DMS153 treated with DMSO at 0.1 percent for 48 hours (cell line): ENCODE data around the gene FURIN.
A peak's percentile ranks its signal among the peaks of the same experiment; 100 is the strongest.
"Not testable (repeated sequence)": the region's sequence is repeated elsewhere in the genome, so short reads cannot be mapped to it uniquely, and the experiment has no call there.

Source experiments
- DNase-seq: peaks from one replicate; lab custom pipeline; 2025; ENCODE audit not compliant: unreplicated experiment; lab: John Stamatoyannopoulos, UW

The FURIN gene

GRCh38 chr15:90914305-90915080, 46.1 kb downstream of the FURIN start:
- no peak for DNase-seq

GRCh38 chr15:90915216-90915807, 46.9 kb downstream of the FURIN start:
- no peak for DNase-seq

- DNase-seq = no peak
Measured at GRCh38 chr15:90915808-90916440, 47.5 kb downstream of the FURIN start.

- DNase-seq = no peak
Measured at GRCh38 chr15:90916461-90916860, 48.1 kb downstream of the FURIN start.

DNA sequence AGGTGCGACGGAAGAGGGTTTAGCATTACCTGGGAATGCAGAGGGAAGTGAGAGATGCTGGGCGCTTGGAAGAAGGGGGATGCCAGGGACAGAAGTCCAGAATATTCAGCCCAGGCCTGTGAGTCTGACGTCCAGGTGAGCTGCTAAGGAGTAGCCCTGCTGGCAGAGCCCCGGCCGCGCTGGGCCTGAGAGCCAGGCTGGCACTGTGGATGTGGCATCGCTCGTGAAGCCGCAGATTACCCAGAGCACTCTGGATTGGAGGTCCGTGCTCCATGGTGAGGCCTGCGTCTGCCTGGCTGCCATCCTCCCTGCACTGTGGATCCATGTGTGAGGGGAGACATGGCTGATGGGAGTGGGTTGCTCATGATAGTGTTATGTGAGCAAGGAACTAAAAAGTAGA, 49.2 kb downstream of the FURIN start:
- DNase-seq = no peak

DNA sequence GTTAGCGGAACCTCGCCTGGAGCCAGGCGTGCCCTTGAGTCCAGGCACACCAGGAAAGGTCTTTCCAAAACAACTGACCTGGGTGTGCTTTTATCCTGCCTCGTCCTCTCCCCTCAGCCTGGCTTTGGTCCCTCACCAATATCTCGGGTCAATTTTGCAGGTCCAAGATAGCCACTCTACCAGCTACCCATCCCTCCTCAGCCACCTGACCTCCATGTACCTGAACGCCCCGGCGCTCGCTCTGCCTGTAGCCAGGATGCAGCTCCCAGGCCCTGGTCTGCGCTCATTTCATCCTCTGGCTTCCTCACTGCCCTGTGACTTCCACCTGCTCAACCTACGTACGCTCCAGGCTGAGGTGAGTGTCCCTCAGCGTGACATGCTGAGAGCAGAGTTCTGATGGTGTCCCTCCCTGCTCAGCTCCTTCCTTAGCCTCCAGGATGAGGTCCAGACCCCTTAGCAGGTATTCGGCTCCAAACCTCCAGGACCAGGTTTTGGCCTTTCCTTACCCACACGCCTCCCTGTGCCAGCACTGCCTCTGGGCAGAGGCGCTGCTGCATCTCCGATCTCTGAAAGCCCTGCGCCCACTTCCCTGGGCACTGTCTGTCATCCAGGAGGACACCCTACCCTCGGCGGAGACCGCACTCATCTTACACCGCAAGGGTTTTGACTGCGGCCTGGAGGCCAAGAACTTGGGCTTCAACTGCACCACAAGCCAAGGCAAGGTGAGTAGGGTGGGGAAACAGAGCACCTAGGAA, 49.8 kb downstream of the FURIN start:
- no peak for DNase-seq

DNA sequence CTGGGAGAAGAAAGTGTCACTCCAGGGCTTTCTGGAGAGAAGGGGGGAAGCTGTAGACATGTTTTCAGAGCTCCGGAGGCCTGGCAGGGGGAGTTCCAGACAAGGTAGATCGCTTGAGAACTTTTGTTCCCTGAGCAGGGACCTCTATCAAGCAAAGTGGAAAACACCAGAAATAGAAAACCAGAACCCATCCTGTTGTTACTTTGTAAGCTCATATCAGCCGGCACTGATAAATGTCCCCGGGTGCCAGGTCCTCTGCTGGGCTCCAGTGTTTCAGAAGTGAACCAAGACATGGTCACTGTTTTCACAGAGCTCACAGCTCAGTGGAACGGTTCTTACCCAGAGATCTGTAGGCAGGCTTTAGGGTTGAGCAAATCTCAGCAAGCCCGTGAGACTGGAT, 50.4 kb downstream of the FURIN start:
- DNase-seq = no peak

GRCh38 chr15:90921887-90922286, 53.5 kb downstream of the FURIN start:
- DNase-seq = no peak

GRCh38 chr15:90922712-90923322, 54.4 kb downstream of the FURIN start:
- not testable (repeated sequence) for DNase-seq

DNA sequence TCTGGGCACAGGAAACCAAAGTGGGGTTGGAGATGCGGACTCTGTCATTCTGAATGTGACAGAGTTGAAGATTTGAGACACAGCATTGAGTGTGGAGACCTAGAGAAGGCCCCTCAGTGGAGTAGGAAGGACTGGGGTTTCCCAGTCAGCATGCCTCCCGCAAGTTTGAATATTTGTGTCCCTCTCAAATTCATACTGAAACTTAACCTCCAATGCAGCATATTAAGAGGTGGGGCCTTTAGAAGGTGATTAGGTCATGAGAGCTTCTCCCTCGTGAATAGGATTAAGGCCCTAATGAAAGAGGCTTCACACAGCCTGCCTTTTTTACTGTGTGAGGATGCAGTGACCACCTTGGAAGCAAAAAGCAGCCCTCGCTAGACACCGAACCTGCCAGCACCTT, 56.0 kb downstream of the FURIN start:
- DNase-seq = no peak

- DNase-seq = not testable (repeated sequence)
Measured at GRCh38 chr15:90926766-90927165, 58.4 kb downstream of the FURIN start.

GRCh38 chr15:90928106-90928505, 59.7 kb downstream of the FURIN start:
- not testable (repeated sequence) for DNase-seq

- DNase-seq = no peak
Measured at GRCh38 chr15:90929246-90930019, 61.0 kb downstream of the FURIN start.

DNA sequence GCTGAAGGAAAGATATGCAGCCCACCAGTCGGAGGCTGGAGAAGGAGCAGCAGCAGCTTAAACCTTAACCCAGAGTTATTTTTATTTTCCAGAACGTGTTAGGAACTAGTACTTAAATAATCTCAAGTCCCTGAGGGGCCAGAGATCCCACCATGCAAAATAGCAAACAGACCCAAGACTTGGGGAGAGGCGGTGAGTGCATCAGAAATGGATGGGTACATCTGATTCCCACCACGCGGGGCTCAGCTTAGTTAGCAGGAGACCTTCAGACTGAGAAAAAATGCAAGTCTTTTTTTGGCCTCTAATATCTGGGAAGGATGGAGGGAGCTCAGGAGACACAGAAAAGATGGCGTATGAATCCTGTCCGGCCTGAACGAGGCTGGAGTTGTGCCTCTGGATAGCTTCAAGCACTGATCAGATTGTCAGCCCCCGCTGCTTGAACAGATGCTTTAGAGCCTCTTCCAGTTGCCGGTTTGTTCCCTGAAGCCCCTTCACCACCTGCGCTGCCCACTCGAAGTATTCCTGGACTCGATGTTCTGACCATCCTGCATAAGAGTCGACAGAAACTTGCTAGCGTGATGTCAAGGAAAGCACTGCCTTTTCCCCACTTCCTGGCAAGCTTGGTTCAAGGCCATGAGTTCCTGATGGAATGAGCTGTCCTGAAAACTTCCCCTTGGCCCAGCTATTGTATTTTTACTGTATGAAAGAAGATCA, 62.6 kb downstream of the FURIN start:
- no peak for DNase-seq

DNA sequence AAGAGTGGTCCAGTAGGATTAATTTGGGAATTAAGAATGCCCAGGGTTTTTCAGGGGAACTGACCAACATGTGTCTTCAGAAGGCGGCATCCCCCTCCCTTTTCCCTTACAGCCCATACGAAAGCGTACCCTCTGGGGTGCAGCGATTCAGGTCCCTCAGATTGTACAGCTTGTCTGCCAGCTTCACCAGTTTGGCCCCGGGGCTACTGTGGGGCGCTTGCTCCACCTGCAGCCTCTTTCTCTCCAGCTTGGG, 63.1 kb downstream of the FURIN start:
- DNase-seq = no peak

DNA sequence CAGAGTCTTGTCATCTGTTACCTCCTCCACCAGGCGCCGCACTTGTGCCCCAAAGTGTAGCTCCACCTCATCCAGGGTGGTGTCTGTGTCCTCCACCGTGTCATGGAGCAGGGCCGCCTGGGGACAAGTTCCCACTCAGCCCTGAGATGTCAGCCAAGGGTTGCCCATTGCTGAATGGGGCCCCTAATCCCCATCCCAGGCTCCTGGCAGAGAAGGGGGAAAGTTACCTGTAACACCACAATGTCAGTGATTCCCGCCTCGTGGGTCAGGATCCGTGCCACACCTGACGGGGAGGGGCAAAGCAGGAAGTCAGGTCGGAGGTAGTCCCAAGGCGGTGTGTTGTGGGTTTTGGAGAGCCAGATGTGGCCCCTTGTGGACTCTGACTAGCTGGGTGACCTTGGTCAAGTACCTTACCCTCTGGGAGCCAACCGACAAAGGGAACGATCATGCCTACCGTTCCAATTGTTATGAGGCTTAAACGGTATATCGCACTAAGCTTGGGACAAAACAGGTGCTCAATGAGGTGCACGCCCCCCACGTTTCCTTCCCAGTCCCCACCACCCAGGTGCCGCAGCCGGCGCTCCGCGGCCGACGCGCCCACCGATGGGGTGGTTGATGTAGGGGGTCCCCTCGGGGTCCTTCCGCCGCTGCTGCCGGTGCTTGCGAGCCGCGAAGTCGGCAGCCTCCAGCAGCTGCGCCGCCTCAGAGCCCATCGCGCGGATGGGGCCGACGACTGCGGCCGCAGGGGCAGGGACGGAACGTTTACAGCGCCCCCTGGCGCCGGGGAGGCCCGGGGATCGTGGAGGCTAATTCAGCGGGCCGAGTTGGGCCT, 63.7 kb downstream of the FURIN start, which contains the start of gene HDDC3:
Gene HDDC3, minus strand, starts transcription at position 722 of the 832 bp plus-strand sequence. Its CDS starts 9 bp downstream, at position 713.
- peak; percentile 30 for DNase-seq

DNA sequence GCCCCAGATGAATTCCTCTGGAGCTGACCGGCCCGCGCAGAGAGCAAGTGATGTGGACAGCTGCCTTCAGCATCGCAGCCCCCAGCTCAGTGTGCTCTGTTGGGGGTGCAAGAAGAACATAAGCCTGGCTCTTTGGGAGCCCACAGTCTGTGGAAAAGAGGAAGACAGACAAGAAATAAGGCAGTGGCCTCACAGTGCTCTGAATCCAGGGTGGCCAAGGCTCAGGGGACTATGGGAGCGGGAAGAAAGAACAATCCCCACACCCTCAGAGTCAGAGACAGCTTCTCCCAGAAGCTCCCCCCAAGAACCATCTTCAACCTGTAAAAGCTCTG, 64.2 kb downstream of the FURIN start:
- no peak for DNase-seq
